ENCODE measurements around the gene IGFN1.

The IGFN1 gene

GRCh38 chr1:201180141-201180540, 10.5 kb upstream of the IGFN1 start:
- no peak overlapping the region for H4K8ac ChIP-seq (ENCODE audit: low read depth, low read length)
- H3K27me3 ChIP-seq (ENCODE audit: insufficient read depth, low read length, poor library complexity) = no peaks in the 10 kb centered on the region
- H3K27ac ChIP-seq (ENCODE audit: low read depth, low read length) = no peak overlapping the region
- H3K23ac ChIP-seq (ENCODE audit: low read length) = no peak overlapping the region
- no peak for DNase-seq
- H3K18ac ChIP-seq (ENCODE audit: low read length) = no peak overlapping the region
- H3K4ac ChIP-seq (ENCODE audit: low read depth, low read length) = no peak overlapping the region
- H2BK15ac ChIP-seq (replicated peaks; ENCODE audit: low read depth) = no peak overlapping the region
- no peak overlapping the region for H3K4me3 ChIP-seq (ENCODE audit: low read length)
- H3K4me1 ChIP-seq (ENCODE audit: control insufficient read depth, low read depth, low read length) = no peaks in the 10 kb centered on the region
- H3K9ac ChIP-seq (ENCODE audit: low read length) = no peak overlapping the region
- no peaks in the 10 kb centered on the region for H3K79me1 ChIP-seq (ENCODE audit: low read length)
- no peaks in the 10 kb centered on the region for H3K79me2 ChIP-seq (ENCODE audit: control insufficient read depth, insufficient read depth, low read length)
- H3K56ac ChIP-seq (ENCODE audit: low read length) = no peak overlapping the region
- no peak overlapping the region for H2BK120ac ChIP-seq (ENCODE audit: low read depth, low read length)
- WGBS (ENCODE audit: extremely low coverage, insufficient coverage, low lambda C conversion rate) = no CpG with 5 or more reads among the region's 1 CpG
- H4K5ac ChIP-seq (ENCODE audit: low read length) = no peak overlapping the region
- no peak overlapping the region for H2AK5ac ChIP-seq (ENCODE audit: low read length)
- no peak overlapping the region for H3K4me2 ChIP-seq (ENCODE audit: low read length)
- H2BK5ac ChIP-seq (ENCODE audit: low read length) = no peak overlapping the region
- H3K36me3 ChIP-seq (ENCODE audit: control insufficient read depth, insufficient read depth, low read length) = no peaks in the 10 kb centered on the region

GRCh38 chr1:201180901-201181300, 9.7 kb upstream of the IGFN1 start:
- Histone ChIP-seq H3K27me3 (ENCODE audit: insufficient read depth, low read length, poor library complexity) (no peaks in the 10 kb centered on the region), H3K56ac (ENCODE audit: low read length) (no peak overlapping the region)

GRCh38 chr1:201181323-201181722, 9.3 kb upstream of the IGFN1 start:
- Histone ChIP-seq H4K5ac (ENCODE audit: low read length) (no peak overlapping the region), H3K4me3 (ENCODE audit: low read length) (no peak overlapping the region), H3K9ac (ENCODE audit: low read length) (no peak overlapping the region), H3K79me1 (ENCODE audit: low read length) (no peaks in the 10 kb centered on the region), H3K4ac (ENCODE audit: low read depth, low read length) (no peak overlapping the region), H3K4me1 (ENCODE audit: control insufficient read depth, low read depth, low read length) (no peaks in the 10 kb centered on the region), H2BK15ac (replicated peaks; ENCODE audit: low read depth) (no peak overlapping the region), H2AK5ac (ENCODE audit: low read length) (no peak overlapping the region), H3K18ac (ENCODE audit: low read length) (no peak overlapping the region), H3K36me3 (ENCODE audit: control insufficient read depth, insufficient read depth, low read length) (no peaks in the 10 kb centered on the region), H2BK5ac (ENCODE audit: low read length) (no peak overlapping the region), H3K4me2 (ENCODE audit: low read length) (no peak overlapping the region), H3K56ac (ENCODE audit: low read length) (no peak overlapping the region), H3K27ac (ENCODE audit: low read depth, low read length) (no peak overlapping the region), H3K27me3 (ENCODE audit: insufficient read depth, low read length, poor library complexity) (no peaks in the 10 kb centered on the region), H3K79me2 (ENCODE audit: control insufficient read depth, insufficient read depth, low read length) (no peaks in the 10 kb centered on the region), H3K23ac (ENCODE audit: low read length) (no peak overlapping the region), H4K8ac (ENCODE audit: low read depth, low read length) (no peak overlapping the region), H2BK120ac (ENCODE audit: low read depth, low read length) (no peak overlapping the region)
- WGBS (ENCODE audit: extremely low coverage, insufficient coverage, low lambda C conversion rate) = no CpG with 5 or more reads among the region's 1 CpG
- DNase-seq = no peak

More at GRCh38 chr1:201180901-201181300, 9.7 kb upstream of the IGFN1 start:
- no peak overlapping the region for H3K4me2 ChIP-seq (ENCODE audit: low read length)
- DNase-seq = no peak
- H3K4me1 ChIP-seq (ENCODE audit: control insufficient read depth, low read depth, low read length) = no peaks in the 10 kb centered on the region
- H2AK5ac ChIP-seq (ENCODE audit: low read length) = no peak overlapping the region
- no peak overlapping the region for H3K18ac ChIP-seq (ENCODE audit: low read length)
- H2BK120ac ChIP-seq (ENCODE audit: low read depth, low read length) = no peak overlapping the region
- H3K36me3 ChIP-seq (ENCODE audit: control insufficient read depth, insufficient read depth, low read length) = no peaks in the 10 kb centered on the region
- H3K27ac ChIP-seq (ENCODE audit: low read depth, low read length) = no peak overlapping the region
- H3K79me1 ChIP-seq (ENCODE audit: low read length) = no peaks in the 10 kb centered on the region
- no peaks in the 10 kb centered on the region for H3K79me2 ChIP-seq (ENCODE audit: control insufficient read depth, insufficient read depth, low read length)
- no peak overlapping the region for H2BK15ac ChIP-seq (replicated peaks; ENCODE audit: low read depth)
- H3K4me3 ChIP-seq (ENCODE audit: low read length) = no peak overlapping the region
- H4K5ac ChIP-seq (ENCODE audit: low read length) = no peak overlapping the region
- H3K9ac ChIP-seq (ENCODE audit: low read length) = no peak overlapping the region
- WGBS (ENCODE audit: extremely low coverage, insufficient coverage, low lambda C conversion rate) = no CpG with 5 or more reads among the region's 6 CpGs
- H2BK5ac ChIP-seq (ENCODE audit: low read length) = no peak overlapping the region
- no peak overlapping the region for H3K23ac ChIP-seq (ENCODE audit: low read length)
- H4K8ac ChIP-seq (ENCODE audit: low read depth, low read length) = no peak overlapping the region
- no peak overlapping the region for H3K4ac ChIP-seq (ENCODE audit: low read depth, low read length)

GRCh38 chr1:201181726-201182125, 8.9 kb upstream of the IGFN1 start:
- Histone ChIP-seq H3K36me3 (ENCODE audit: control insufficient read depth, insufficient read depth, low read length) (no peaks in the 10 kb centered on the region), H3K79me2 (ENCODE audit: control insufficient read depth, insufficient read depth, low read length) (no peaks in the 10 kb centered on the region), H3K9ac (ENCODE audit: low read length) (no peak overlapping the region), H3K27ac (ENCODE audit: low read depth, low read length) (no peak overlapping the region), H3K4ac (ENCODE audit: low read depth, low read length) (no peak overlapping the region), H2AK5ac (ENCODE audit: low read length) (no peak overlapping the region), H3K4me1 (ENCODE audit: control insufficient read depth, low read depth, low read length) (no peaks in the 10 kb centered on the region), H3K27me3 (ENCODE audit: insufficient read depth, low read length, poor library complexity) (no peaks in the 10 kb centered on the region), H3K4me3 (ENCODE audit: low read length) (no peak overlapping the region), H2BK120ac (ENCODE audit: low read depth, low read length) (no peak overlapping the region), H4K8ac (ENCODE audit: low read depth, low read length) (no peak overlapping the region), H3K56ac (ENCODE audit: low read length) (no peak overlapping the region), H2BK15ac (replicated peaks; ENCODE audit: low read depth) (no peak overlapping the region), H3K79me1 (ENCODE audit: low read length) (no peaks in the 10 kb centered on the region), H2BK5ac (ENCODE audit: low read length) (no peak overlapping the region), H4K5ac (ENCODE audit: low read length) (no peak overlapping the region), H3K4me2 (ENCODE audit: low read length) (no peak overlapping the region), H3K23ac (ENCODE audit: low read length) (no peak overlapping the region), H3K18ac (ENCODE audit: low read length) (no peak overlapping the region)
- no CpG with 5 or more reads among the region's 2 CpGs for WGBS (ENCODE audit: extremely low coverage, insufficient coverage, low lambda C conversion rate)
- no peak for DNase-seq

GRCh38 chr1:201183209-201183608, 7.4 kb upstream of the IGFN1 start:
- no peaks in the 10 kb centered on the region for H3K4me1 ChIP-seq (ENCODE audit: control insufficient read depth, low read depth, low read length)
- no peak overlapping the region for H3K4me3 ChIP-seq (ENCODE audit: low read length)
- no peaks in the 10 kb centered on the region for H3K79me2 ChIP-seq (ENCODE audit: control insufficient read depth, insufficient read depth, low read length)
- H4K8ac ChIP-seq (ENCODE audit: low read depth, low read length) = no peak overlapping the region
- WGBS (ENCODE audit: extremely low coverage, insufficient coverage, low lambda C conversion rate) = no CpG with 5 or more reads among the region's 3 CpGs
- H2BK5ac ChIP-seq (ENCODE audit: low read length) = no peak overlapping the region
- no peak overlapping the region for H3K56ac ChIP-seq (ENCODE audit: low read length)
- no peak overlapping the region for H3K18ac ChIP-seq (ENCODE audit: low read length)
- no peak overlapping the region for H3K9ac ChIP-seq (ENCODE audit: low read length)
- H2AK5ac ChIP-seq (ENCODE audit: low read length) = no peak overlapping the region
- no peaks in the 10 kb centered on the region for H3K36me3 ChIP-seq (ENCODE audit: control insufficient read depth, insufficient read depth, low read length)
- H3K4ac ChIP-seq (ENCODE audit: low read depth, low read length) = no peak overlapping the region
- no peak overlapping the region for H2BK120ac ChIP-seq (ENCODE audit: low read depth, low read length)
- no peak overlapping the region for H3K27ac ChIP-seq (ENCODE audit: low read depth, low read length)
- no peak overlapping the region for H4K5ac ChIP-seq (ENCODE audit: low read length)
- no peak overlapping the region for H2BK15ac ChIP-seq (replicated peaks; ENCODE audit: low read depth)
- no peak overlapping the region for H3K23ac ChIP-seq (ENCODE audit: low read length)
- no peak for DNase-seq
- no peaks in the 10 kb centered on the region for H3K79me1 ChIP-seq (ENCODE audit: low read length)
- no peak overlapping the region for H3K4me2 ChIP-seq (ENCODE audit: low read length)
- H3K27me3 ChIP-seq (ENCODE audit: insufficient read depth, low read length, poor library complexity) = no peaks in the 10 kb centered on the region

GRCh38 chr1:201183753-201184152, 6.9 kb upstream of the IGFN1 start:
- Histone ChIP-seq H4K5ac (ENCODE audit: low read length) (no peak overlapping the region), H3K23ac (ENCODE audit: low read length) (no peak overlapping the region), H3K4me2 (ENCODE audit: low read length) (no peak overlapping the region), H3K9ac (ENCODE audit: low read length) (no peak overlapping the region), H2BK5ac (ENCODE audit: low read length) (no peak overlapping the region), H3K79me2 (ENCODE audit: control insufficient read depth, insufficient read depth, low read length) (no peaks in the 10 kb centered on the region), H4K8ac (ENCODE audit: low read depth, low read length) (no peak overlapping the region), H3K4ac (ENCODE audit: low read depth, low read length) (no peak overlapping the region), H3K27ac (ENCODE audit: low read depth, low read length) (no peak overlapping the region), H2BK15ac (replicated peaks; ENCODE audit: low read depth) (no peak overlapping the region), H3K79me1 (ENCODE audit: low read length) (no peaks in the 10 kb centered on the region), H3K4me1 (ENCODE audit: control insufficient read depth, low read depth, low read length) (no peaks in the 10 kb centered on the region), H3K27me3 (ENCODE audit: insufficient read depth, low read length, poor library complexity) (no peaks in the 10 kb centered on the region), H3K36me3 (ENCODE audit: control insufficient read depth, insufficient read depth, low read length) (no peaks in the 10 kb centered on the region), H3K4me3 (ENCODE audit: low read length) (no peak overlapping the region), H2BK120ac (ENCODE audit: low read depth, low read length) (no peak overlapping the region), H2AK5ac (ENCODE audit: low read length) (no peak overlapping the region), H3K18ac (ENCODE audit: low read length) (no peak overlapping the region), H3K56ac (ENCODE audit: low read length) (no peak overlapping the region)
- no CpG with 5 or more reads among the region's 5 CpGs for WGBS (ENCODE audit: extremely low coverage, insufficient coverage, low lambda C conversion rate)
- no peak for DNase-seq

Measured in mesendoderm (in vitro differentiated cells).